ENCODE data around the gene ZBTB7C. TPM values are rescaled to one million over a fixed set of nuclear protein-coding genes. Genes with fewer than 3 reads are reported as not detected.

The ZBTB7C gene
- total RNA-seq, 2 experiments from 2014 or later: not detected

- no peak for ATAC-seq
- no peak for DNase-seq
- POLR2A ChIA-PET: no interaction called here
- Mint-ChIP-seq H3K27me3 (peaks cover 3% of the 10 kb centered on the region), H3K9me3 (ENCODE audit: low read depth) (no peaks in the 10 kb centered on the region), H3K4me3 (no peak overlapping the region), H3K27ac (no peak overlapping the region), H3K4me1 (no peaks in the 10 kb centered on the region), H3K36me3 (ENCODE audit: low read depth) (no peaks in the 10 kb centered on the region)
- intact Hi-C loops (cut with DNase I, micrococcal nuclease): no loop called here
- CTCF ChIA-PET: interaction anchor here (0.6 kb wide), 1 partner anchor 9 kb away, joined by 3 read pairs; no protein-coding TSS in a partner anchor
Measured at GRCh38 chr18:48347756-48348326, 61.3 kb downstream of the ZBTB7C start.

DNA sequence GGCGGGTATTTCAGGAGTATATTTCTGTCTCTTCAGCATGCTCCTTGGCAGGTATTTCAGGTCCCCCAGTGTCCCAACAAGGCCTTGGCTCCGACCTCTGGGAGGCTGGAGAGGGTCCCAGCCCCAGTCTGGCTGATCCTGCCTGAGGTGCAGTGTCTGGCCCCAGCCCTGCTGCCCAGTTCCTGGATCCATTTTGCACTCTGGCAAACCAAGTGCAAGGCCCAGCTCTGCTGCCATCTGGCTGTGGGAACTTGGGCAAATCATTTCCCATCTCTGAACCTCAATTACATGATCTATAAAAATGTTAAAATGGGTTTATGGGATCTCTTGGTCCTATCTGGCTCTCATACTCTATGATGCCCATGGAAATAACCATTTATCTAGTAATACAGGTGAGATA, 63.6 kb downstream of the ZBTB7C start:
- ChIA-PET CTCF (no interaction called here), POLR2A (no interaction called here)
- Mint-ChIP-seq H3K4me1 (no peaks in the 10 kb centered on the region), H3K27ac (no peak overlapping the region), H3K36me3 (ENCODE audit: low read depth) (no peaks in the 10 kb centered on the region), H3K27me3 (peaks cover 3% of the 10 kb centered on the region), H3K9me3 (ENCODE audit: low read depth) (no peaks in the 10 kb centered on the region), H3K4me3 (no peak overlapping the region)
- ATAC-seq (no peak), DNase-seq (peak; percentile 23)
- intact Hi-C loops (cut with DNase I, micrococcal nuclease): no loop called here

GRCh38 chr18:48342581-48342980, 66.6 kb downstream of the ZBTB7C start:
- ATAC-seq: no peak
- H3K4me3 Mint-ChIP-seq: no peak overlapping the region

DNA sequence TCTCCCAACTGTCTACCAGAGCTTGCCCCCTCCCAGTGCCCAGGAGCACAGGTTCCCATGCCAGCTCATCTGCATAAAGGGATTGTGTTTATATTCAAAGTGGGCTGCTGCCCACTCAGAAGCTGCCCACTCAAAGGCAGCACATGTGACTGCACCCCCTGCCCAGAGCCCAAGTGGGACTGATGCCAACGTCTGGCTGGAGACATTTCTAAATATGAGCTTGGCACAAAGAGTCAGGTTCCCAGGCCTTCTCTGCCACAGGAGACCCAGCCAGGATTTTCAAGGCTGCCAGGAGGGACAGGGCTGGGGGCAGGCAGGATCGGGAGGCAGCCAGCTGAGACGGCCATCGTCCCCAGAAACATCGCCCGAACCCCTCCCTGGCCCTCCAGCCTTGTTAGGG, 67.1 kb downstream of the ZBTB7C start:
- ATAC-seq: no peak
- Mint-ChIP-seq H3K9me3 (ENCODE audit: low read depth) (no peaks in the 10 kb centered on the region), H3K27ac (no peak overlapping the region), H3K36me3 (ENCODE audit: low read depth) (no peaks in the 10 kb centered on the region), H3K27me3 (no peaks in the 10 kb centered on the region), H3K4me1 (no peaks in the 10 kb centered on the region), H3K4me3 (no peak overlapping the region)
- intact Hi-C loops (cut with DNase I, micrococcal nuclease): no loop called here
- ChIA-PET POLR2A (no interaction called here), CTCF (no interaction called here)
- no peak for DNase-seq

More at GRCh38 chr18:48342581-48342980, 66.6 kb downstream of the ZBTB7C start:
- ChIA-PET POLR2A (no interaction called here), CTCF (no interaction called here)
- Mint-ChIP-seq H3K4me1 (no peaks in the 10 kb centered on the region), H3K27ac (no peak overlapping the region), H3K27me3 (no peaks in the 10 kb centered on the region), H3K9me3 (ENCODE audit: low read depth) (no peaks in the 10 kb centered on the region), H3K36me3 (ENCODE audit: low read depth) (no peaks in the 10 kb centered on the region)
- no peak for DNase-seq
- intact Hi-C loops (cut with DNase I, micrococcal nuclease): no loop called here

- H3K4me3 Mint-ChIP-seq: no peak overlapping the region
- no peaks in the 10 kb centered on the region for H3K36me3 Mint-ChIP-seq (ENCODE audit: low read depth)
- ChIA-PET POLR2A (no interaction called here), CTCF (no interaction called here)
- no peak for DNase-seq
- no peak for ATAC-seq
- H3K27me3 Mint-ChIP-seq: no peaks in the 10 kb centered on the region
- H3K27ac Mint-ChIP-seq: no peak overlapping the region
- H3K4me1 Mint-ChIP-seq: no peaks in the 10 kb centered on the region
- no peaks in the 10 kb centered on the region for H3K9me3 Mint-ChIP-seq (ENCODE audit: low read depth)
- intact Hi-C loops (cut with DNase I, micrococcal nuclease): no loop called here
Measured at GRCh38 chr18:48340560-48340959, 68.6 kb downstream of the ZBTB7C start.

DNA sequence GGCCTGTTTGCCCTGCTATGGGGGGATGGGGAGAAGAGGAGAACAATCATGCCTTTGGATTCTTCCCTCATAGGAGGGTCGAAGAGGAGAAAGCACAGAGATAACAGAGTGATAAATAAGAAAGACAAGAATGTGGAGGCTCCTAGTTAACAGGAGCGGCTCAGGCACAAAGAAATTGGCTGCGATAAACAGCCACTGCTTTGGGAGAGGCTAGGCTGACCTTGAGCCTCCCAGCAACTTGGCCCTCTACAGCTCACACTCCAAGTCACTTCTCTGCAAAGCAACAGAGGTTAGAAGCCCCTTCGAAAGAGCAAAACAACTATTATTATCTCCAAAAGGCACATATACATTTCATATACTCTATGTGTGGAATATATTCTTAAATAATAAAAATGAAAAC, 69.5 kb downstream of the ZBTB7C start:
- DNase-seq (no peak), ATAC-seq (no peak)
- H3K27me3 Mint-ChIP-seq: no peaks in the 10 kb centered on the region
- CTCF ChIA-PET: interaction anchor here (0.7 kb wide), 2 partner anchors 8 to 153 kb away, joined by 3 read pairs; no protein-coding TSS in a partner anchor
- no peak overlapping the region for H3K27ac Mint-ChIP-seq
- intact Hi-C loops (cut with DNase I, micrococcal nuclease): no loop called here
- no peaks in the 10 kb centered on the region for H3K4me1 Mint-ChIP-seq
- H3K4me3 Mint-ChIP-seq: no peak overlapping the region
- POLR2A ChIA-PET: no interaction called here
- no peaks in the 10 kb centered on the region for H3K9me3 Mint-ChIP-seq (ENCODE audit: low read depth)
- no peaks in the 10 kb centered on the region for H3K36me3 Mint-ChIP-seq (ENCODE audit: low read depth)

GRCh38 chr18:48338915-48339314, 70.3 kb downstream of the ZBTB7C start:
- H3K36me3 Mint-ChIP-seq (ENCODE audit: low read depth): no peaks in the 10 kb centered on the region
- H3K27ac Mint-ChIP-seq: no peak overlapping the region
- intact Hi-C loops (cut with DNase I, micrococcal nuclease): no loop called here
- POLR2A ChIA-PET: no interaction called here
- H3K4me1 Mint-ChIP-seq: no peaks in the 10 kb centered on the region
- H3K9me3 Mint-ChIP-seq (ENCODE audit: low read depth): no peaks in the 10 kb centered on the region
- CTCF ChIA-PET: interaction anchor here (0.7 kb wide), 1 partner anchor 9 kb away, joined by 3 read pairs; no protein-coding TSS in a partner anchor
- DNase-seq (no peak), ATAC-seq (no peak)
- H3K4me3 Mint-ChIP-seq: no peak overlapping the region
- no peaks in the 10 kb centered on the region for H3K27me3 Mint-ChIP-seq

DNA sequence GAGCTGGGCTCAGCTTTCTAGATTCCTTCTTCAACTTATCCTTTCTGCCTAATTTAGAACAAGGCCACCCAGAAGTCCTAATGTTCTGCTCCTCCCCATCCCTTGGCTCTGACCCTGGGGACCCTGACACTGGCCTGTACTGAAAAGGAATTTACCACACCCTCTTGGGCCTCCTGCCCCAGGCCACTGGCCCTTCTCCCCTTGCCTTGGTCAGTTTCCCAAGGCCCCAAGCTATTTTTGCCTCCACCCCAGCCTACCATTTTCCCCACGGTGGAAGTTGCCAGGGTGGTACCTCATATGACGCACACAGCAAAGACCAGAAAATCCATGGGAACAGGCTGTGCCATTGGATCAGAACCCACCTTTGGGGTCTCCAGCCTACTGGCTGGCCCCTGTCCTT, 72.1 kb downstream of the ZBTB7C start:
- intact Hi-C loops (cut with DNase I, micrococcal nuclease): no loop called here
- CTCF ChIA-PET: interaction anchor here (1.4 kb wide), 1 partner anchor 103 kb away, joined by 3 read pairs; no protein-coding TSS in a partner anchor

GRCh38 chr18:48336332-48336731, 72.9 kb downstream of the ZBTB7C start:
- H3K27ac Mint-ChIP-seq: no peak overlapping the region
- no peaks in the 10 kb centered on the region for H3K36me3 Mint-ChIP-seq (ENCODE audit: low read depth)

More for the DNA sequence above, 72.1 kb downstream of the ZBTB7C start:
- Mint-ChIP-seq H3K27ac (no peak overlapping the region), H3K27me3 (peaks cover 5% of the 10 kb centered on the region), H3K36me3 (ENCODE audit: low read depth) (no peaks in the 10 kb centered on the region), H3K9me3 (ENCODE audit: low read depth) (no peaks in the 10 kb centered on the region), H3K4me1 (no peaks in the 10 kb centered on the region), H3K4me3 (no peak overlapping the region)
- POLR2A ChIA-PET: no interaction called here
- DNase-seq (no peak), ATAC-seq (no peak)

GRCh38 chr18:48335829-48336228, 73.4 kb downstream of the ZBTB7C start:
- ChIA-PET CTCF (no interaction called here), POLR2A (no interaction called here)
- intact Hi-C loops (cut with DNase I, micrococcal nuclease): no loop called here
- no peak for DNase-seq
- no peak overlapping the region for H3K27ac Mint-ChIP-seq
- no peak overlapping the region for H3K4me3 Mint-ChIP-seq
- H3K27me3 Mint-ChIP-seq: peaks cover 9% of the 10 kb centered on the region
- no peak for ATAC-seq
- no peaks in the 10 kb centered on the region for H3K36me3 Mint-ChIP-seq (ENCODE audit: low read depth)
- H3K9me3 Mint-ChIP-seq (ENCODE audit: low read depth): no peaks in the 10 kb centered on the region
- H3K4me1 Mint-ChIP-seq: no peaks in the 10 kb centered on the region

More at GRCh38 chr18:48336332-48336731, 72.9 kb downstream of the ZBTB7C start:
- intact Hi-C loops (cut with DNase I, micrococcal nuclease): no loop called here
- ATAC-seq (no peak), DNase-seq (no peak)
- no peaks in the 10 kb centered on the region for H3K9me3 Mint-ChIP-seq (ENCODE audit: low read depth)
- CTCF ChIA-PET: no interaction called here
- POLR2A ChIA-PET: no interaction called here
- no peak overlapping the region for H3K4me3 Mint-ChIP-seq
- H3K27me3 Mint-ChIP-seq: peaks cover 6% of the 10 kb centered on the region
- no peaks in the 10 kb centered on the region for H3K4me1 Mint-ChIP-seq

GRCh38 chr18:48334845-48335244, 74.3 kb downstream of the ZBTB7C start:
- H3K27ac Mint-ChIP-seq: no peak overlapping the region
- ChIA-PET CTCF (interaction anchor here (0.7 kb wide), 1 partner anchor 112 kb away, joined by 3 read pairs; no protein-coding TSS in a partner anchor), POLR2A (no interaction called here)
- DNase-seq (no peak), ATAC-seq (no peak)
- intact Hi-C loops (cut with DNase I, micrococcal nuclease): no loop called here
- peaks cover 9% of the 10 kb centered on the region for H3K27me3 Mint-ChIP-seq
- peaks cover 3% of the 10 kb centered on the region for H3K4me1 Mint-ChIP-seq
- H3K9me3 Mint-ChIP-seq (ENCODE audit: low read depth): no peaks in the 10 kb centered on the region
- H3K36me3 Mint-ChIP-seq (ENCODE audit: low read depth): no peaks in the 10 kb centered on the region
- H3K4me3 Mint-ChIP-seq: no peak overlapping the region

- POLR2A ChIA-PET: no interaction called here
- peaks cover 3% of the 10 kb centered on the region for H3K4me1 Mint-ChIP-seq
- DNase-seq: no peak
- peaks cover 9% of the 10 kb centered on the region for H3K27me3 Mint-ChIP-seq
- CTCF ChIA-PET: no interaction called here
- ATAC-seq: no peak
- H3K4me3 Mint-ChIP-seq: no peak overlapping the region
- intact Hi-C loops (cut with DNase I, micrococcal nuclease): no loop called here
- H3K27ac Mint-ChIP-seq: no peak overlapping the region
- no peaks in the 10 kb centered on the region for H3K36me3 Mint-ChIP-seq (ENCODE audit: low read depth)
- H3K9me3 Mint-ChIP-seq (ENCODE audit: low read depth): no peaks in the 10 kb centered on the region
Measured at GRCh38 chr18:48333563-48333962, 75.6 kb downstream of the ZBTB7C start.

Measured in activated CD4-positive, alpha-beta T cell treated with anti-CD3 and anti-CD28 coated beads for 36 hours (primary cell).